Mammary microvascular endothelial cell (primary cell): ENCODE data around the gene OR4D1. TPM values are rescaled to one million over a fixed set of nuclear protein-coding genes. Genes with fewer than 3 reads are reported as not detected.

ENCODE experiments used
- total RNA-seq: library from RNA; depleted of rRNA; stranded (reverse); fragments of >200 nt; gene quantifications from 2 replicates; pipeline ENCODE4 v1.2.3, GENCODE V29; 2015

OR4D1 gene
- total RNA-seq, result not detected in 2 replicates

GRCh38 chr17:58147930-58148434 lies at the start of gene OR4D1:
Gene OR4D1 (plus strand): TSS chr17:58148384. CDS start chr17:58155154, 6,770 bp downstream.

DNA sequence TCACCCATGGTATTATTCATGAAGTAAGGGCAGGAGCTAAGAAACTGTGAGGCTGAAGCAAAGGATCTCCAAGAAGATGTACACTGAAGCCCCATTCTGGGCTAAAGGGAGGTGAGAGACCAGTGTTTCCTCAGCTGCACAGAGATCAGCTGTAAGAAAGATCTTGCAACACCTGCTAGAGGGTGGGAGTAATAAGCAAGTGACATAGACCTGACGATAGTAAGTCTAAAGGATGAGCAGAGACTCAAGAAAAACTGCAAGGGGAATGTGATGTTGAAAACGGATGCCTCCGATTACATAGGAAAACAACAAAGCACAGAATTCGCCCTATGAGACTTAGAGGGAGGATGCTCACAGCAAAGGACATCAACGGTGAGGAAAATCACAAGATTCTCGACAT lies 18.5 kb downstream of the OR4D1 start, which contains the start of gene OR4D2:
Gene OR4D2 (plus strand): TSS at position 301 of the 400 bp plus-strand sequence. CDS start 2,674 bp downstream, outside the sequence.

GRCh38 chr17:58192612-58193011 lies 44.4 kb downstream of the OR4D1 start, which contains the start of gene EPX:
Gene EPX (plus strand): TSS chr17:58192726. CDS start chr17:58192847, 121 bp downstream.

Other genes starting within 250 kb of the OR4D1 start
- gene CUEDC1, start 193.0 kb upstream of the OR4D1 start, total RNA-seq, result 13.4 and 16.4 TPM in 2 replicates
- 45.7 and 51.1 TPM in 2 replicates for gene VEZF1, start 160.1 kb upstream of the OR4D1 start, total RNA-seq
- gene SRSF1, start 141.1 kb upstream of the OR4D1 start, total RNA-seq, result 213 and 221 TPM in 2 replicates
- gene DYNLL2, start 65.0 kb upstream of the OR4D1 start, total RNA-seq, result 7.9 and 9.3 TPM in 2 replicates
- not detected in 2 replicates for gene OR4D2, start 18.6 kb downstream of the OR4D1 start, total RNA-seq
- gene EPX, start 44.3 kb downstream of the OR4D1 start, total RNA-seq, result not detected in 2 replicates
- gene MKS1, start 70.9 kb downstream of the OR4D1 start, total RNA-seq, result 5.7 and 7.9 TPM in 2 replicates
- gene LPO, start 90.2 kb downstream of the OR4D1 start, total RNA-seq, result not detected in 2 replicates
- gene MPO, start 132.6 kb downstream of the OR4D1 start, total RNA-seq, result not detected in 2 replicates
- not detected in 2 replicates for gene TSPOAP1, start 180.4 kb downstream of the OR4D1 start, total RNA-seq
- 41.1 and 42.5 TPM in 2 replicates for gene SUPT4H1, start 203.8 kb downstream of the OR4D1 start, total RNA-seq